ENCODE data around the gene MAMLD1. TPM values are rescaled to one million over a fixed set of nuclear protein-coding genes. Genes with fewer than 3 reads are reported as not detected.

Gene MAMLD1
- total and polyA plus RNA-seq, 9 of the 15 experiments (the other 6 are each of a cell fraction or from before 2014, with no cell fraction given): 0.12 to 0.18 TPM; not detected in 7

DNA sequence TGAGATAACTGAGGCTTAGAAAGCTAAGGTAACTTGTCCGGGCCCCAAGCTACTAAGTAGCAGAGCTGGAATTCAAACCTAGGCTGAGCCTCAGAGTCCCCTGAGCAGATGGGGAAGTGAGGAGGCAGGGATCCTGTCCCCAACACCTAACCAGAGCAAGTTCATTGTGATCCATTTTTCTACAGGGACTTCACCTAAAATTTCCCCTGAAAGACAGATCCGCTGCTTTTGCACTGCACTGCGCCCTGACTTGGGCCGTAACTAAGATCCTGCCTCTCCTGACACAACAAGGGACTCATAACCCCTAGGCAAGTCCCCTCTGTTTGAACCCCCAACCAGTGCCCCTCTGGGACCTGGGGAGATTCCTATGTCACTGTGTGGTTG, 179.7 kb downstream of the MAMLD1 start (continued):
- TF ChIP-seq, protein P1, sequence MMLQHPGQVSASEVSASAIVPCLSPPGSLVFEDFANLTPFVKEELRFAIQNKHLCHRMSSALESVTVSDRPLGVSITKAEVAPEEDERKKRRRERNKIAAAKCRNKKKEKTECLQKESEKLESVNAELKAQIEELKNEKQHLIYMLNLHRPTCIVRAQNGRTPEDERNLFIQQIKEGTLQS (IDR thresholded peaks at IDR 0.05): no peak
- TF ChIP-seq, protein P1 (CRISPR knock-in tag; conservative IDR thresholded peaks at IDR 0.05): no peak
- TF ChIP-seq ZC3H4 (CRISPR knock-in tag; IDR thresholded peaks at IDR 0.05; ENCODE audit: borderline replicate concordance) (no peak), PHTF2 (CRISPR knock-in tag; IDR thresholded peaks at IDR 0.05) (no peak), ZNF3 (CRISPR knock-in tag; IDR thresholded peaks at IDR 0.05) (no peak)
- TF ChIP-seq, protein P2, sequence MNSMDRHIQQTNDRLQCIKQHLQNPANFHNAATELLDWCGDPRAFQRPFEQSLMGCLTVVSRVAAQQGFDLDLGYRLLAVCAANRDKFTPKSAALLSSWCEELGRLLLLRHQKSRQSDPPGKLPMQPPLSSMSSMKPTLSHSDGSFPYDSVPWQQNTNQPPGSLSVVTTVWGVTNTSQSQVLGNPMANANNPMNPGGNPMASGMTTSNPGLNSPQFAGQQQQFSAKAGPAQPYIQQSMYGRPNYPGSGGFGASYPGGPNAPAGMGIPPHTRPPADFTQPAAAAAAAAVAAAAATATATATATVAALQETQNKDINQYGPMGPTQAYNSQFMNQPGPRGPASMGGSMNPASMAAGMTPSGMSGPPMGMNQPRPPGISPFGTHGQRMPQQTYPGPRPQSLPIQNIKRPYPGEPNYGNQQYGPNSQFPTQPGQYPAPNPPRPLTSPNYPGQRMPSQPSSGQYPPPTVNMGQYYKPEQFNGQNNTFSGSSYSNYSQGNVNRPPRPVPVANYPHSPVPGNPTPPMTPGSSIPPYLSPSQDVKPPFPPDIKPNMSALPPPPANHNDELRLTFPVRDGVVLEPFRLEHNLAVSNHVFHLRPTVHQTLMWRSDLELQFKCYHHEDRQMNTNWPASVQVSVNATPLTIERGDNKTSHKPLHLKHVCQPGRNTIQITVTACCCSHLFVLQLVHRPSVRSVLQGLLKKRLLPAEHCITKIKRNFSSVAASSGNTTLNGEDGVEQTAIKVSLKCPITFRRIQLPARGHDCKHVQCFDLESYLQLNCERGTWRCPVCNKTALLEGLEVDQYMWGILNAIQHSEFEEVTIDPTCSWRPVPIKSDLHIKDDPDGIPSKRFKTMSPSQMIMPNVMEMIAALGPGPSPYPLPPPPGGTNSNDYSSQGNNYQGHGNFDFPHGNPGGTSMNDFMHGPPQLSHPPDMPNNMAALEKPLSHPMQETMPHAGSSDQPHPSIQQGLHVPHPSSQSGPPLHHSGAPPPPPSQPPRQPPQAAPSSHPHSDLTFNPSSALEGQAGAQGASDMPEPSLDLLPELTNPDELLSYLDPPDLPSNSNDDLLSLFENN (IDR thresholded peaks at IDR 0.05; ENCODE audit: low read depth in 2 of 2, low read length in 2 of 2): no peak

All from K562 (cell line).